HepG2 (cell line): Measurements from ENCODE around the gene ACSS2. TPM values are rescaled to one million over a fixed set of nuclear protein-coding genes. Genes with fewer than 3 reads are reported as not detected.
A peak's percentile ranks its signal among the peaks of the same experiment; 100 is the strongest.

Experiments
- ATAC-seq: fragments of 200-7000 bp; cut with Tn5 transposase; 3 replicates; pipeline ENCODE4 v1.9.1; 2020; ENCODE audit warnings: mild to moderate bottlenecking, moderate library complexity
- BruUV-seq: library from RNA; stranded (reverse); fragments of 400-500 nt; replicated peaks from 2 replicates; lab custom pipeline; 2021; lab: Mats Ljungman, UMichigan
- CTCF ChIA-PET: fragments of 300-600 bp; formaldehyde crosslinking; extraction: SDS; loops from one replicate; lab custom pipeline; 2021; ENCODE audit warnings: low total read pairs, inconsistent platforms, low intra/inter-chr PET ratio; lab: Yijun Ruan, JAX
- POLR2A ChIA-PET: fragments of 350-600 bp; sonication (Branson Sonifier 250); formaldehyde crosslinking; loops from one replicate; lab custom pipeline; 2020; ENCODE audit warnings: antibody characterized with exemption, inconsistent platforms; lab: Yijun Ruan, JAX
- DNase-seq: peaks from one replicate; pipeline ENCODE4 v3.0.0-alpha.2; 2015; ENCODE audit warnings: low spot score
- FAIRE-seq: peaks from 3 replicates; lab custom pipeline; 2011; peaks lifted over from hg19 to GRCh38; lab: Jason Lieb, UNC
- H2AFZ ChIP-seq: one replicate; pipeline ENCODE4 v1.6.1; 2011; ENCODE audit warnings: low read length, inconsistent platforms
- H3K27ac ChIP-seq: fragments of 300-600 bp; 3 replicates; pipeline ENCODE4 v1.8.0; 2011; ENCODE audit warnings: mixed run types, mild to moderate bottlenecking, mixed read lengths, low read length, inconsistent platforms; ENCODE audit not compliant: insufficient read depth; ENCODE audit errors: extremely low read length
- H3K27me3 ChIP-seq, 2 experiments: fragments of 200-600 bp in 1 of 2; 2 replicates in 1 of 2; 3 replicates in 1 of 2; pipeline versions ENCODE4 v1.6.0 to v1.8.0; 2011; ENCODE audit warnings: low read length in 2 of 2, mild to moderate bottlenecking in 2 of 2, moderate library complexity in 2 of 2, inconsistent platforms in 1 of 2; ENCODE audit not compliant: insufficient read depth in 2 of 2, control insufficient read depth in 1 of 2
- H3K36me3 ChIP-seq, 2 experiments: fragments of 200-600 bp in 1 of 2; replicated peaks in 1 of 2; 2 replicates in 1 of 2; 3 replicates in 1 of 2; pipeline versions ENCODE4 v1.5.1 to v1.8.0; 2011; ENCODE audit warnings: low read length in 2 of 2, inconsistent platforms in 1 of 2; ENCODE audit not compliant: insufficient read depth in 2 of 2, control insufficient read depth in 1 of 2
- H3K4me1 ChIP-seq: 2 replicates; pipeline ENCODE4 v1.5.1; 2012; ENCODE audit warnings: low read length, inconsistent platforms; ENCODE audit not compliant: insufficient read depth
- H3K4me2 ChIP-seq: 2 replicates; pipeline ENCODE4 v1.6.0; 2011; ENCODE audit warnings: low read depth, low read length, inconsistent platforms
- H3K4me3 ChIP-seq, 3 experiments: fragments of 200-600 bp in 1 of 3; sonication (generic), shearing (Covaris generic) in 1 of 3; replicated peaks in 1 of 3; 2 replicates each; pipeline ENCODE4 v1.5.1; 2011 to 2016; ENCODE audit warnings: low read length in 3 of 3, inconsistent platforms in 2 of 3, low read depth in 2 of 3, mild to moderate bottlenecking in 2 of 3, control low read depth in 1 of 3, mixed read lengths in 1 of 3; ENCODE audit not compliant: insufficient read depth in 1 of 3
- H3K79me2 ChIP-seq: one replicate; pipeline ENCODE4 v1.6.1; 2011; ENCODE audit warnings: low read length, inconsistent platforms; ENCODE audit not compliant: insufficient read depth
- H3K9ac ChIP-seq: 2 replicates; pipeline ENCODE4 v1.6.0; 2011; ENCODE audit warnings: mild to moderate bottlenecking, low read depth, low read length, inconsistent platforms; ENCODE audit not compliant: insufficient read depth
- H3K9me3 ChIP-seq: 2 replicates; pipeline ENCODE4 v1.5.1; 2012; ENCODE audit warnings: mild to moderate bottlenecking, low read length
- H4K20me1 ChIP-seq: 2 replicates; pipeline ENCODE4 v1.6.0; 2011; ENCODE audit warnings: inconsistent platforms, mild to moderate bottlenecking, low read length, moderate library complexity; ENCODE audit not compliant: insufficient read depth
- ATF5 ChIP-seq: sonication (generic); formaldehyde crosslinking; IDR thresholded peaks from 2 replicates; pipeline ENCODE4 v1.4.0; 2020; ENCODE audit warnings: mild to moderate bottlenecking, low read depth, missing genetic modification reagents
- HNF1B ChIP-seq: sonication (generic); formaldehyde crosslinking; IDR thresholded peaks from 2 replicates; pipeline ENCODE4 v1.5.1; 2020; ENCODE audit warnings: mild to moderate bottlenecking, moderate library complexity, missing genetic modification reagents
- KDM6A ChIP-seq: IDR thresholded peaks from 2 replicates; pipeline ENCODE4 v1.6.1; 2016; ENCODE audit warnings: low read depth
- NPAS2 ChIP-seq: sonication (generic); formaldehyde crosslinking; IDR thresholded peaks from 2 replicates; pipeline ENCODE4 v1.8.0; 2022; ENCODE audit warnings: mild to moderate bottlenecking, missing genetic modification reagents, borderline replicate concordance
- RFX5 ChIP-seq: IDR thresholded peaks from 2 replicates; pipeline ENCODE4 v1.6.1; 2011; ENCODE audit warnings: low read depth, low read length, improper control_type of control experiment
- ZNF253 ChIP-seq: sonication (generic); formaldehyde crosslinking; IDR thresholded peaks from 2 replicates; pipeline ENCODE4 v1.8.0; 2022; ENCODE audit warnings: mild to moderate bottlenecking, missing genetic modification reagents, borderline replicate concordance
- WGBS: methylation state at CpG from one replicate; pipeline ENCODE4 v1.1.6; 2017; ENCODE audit warnings: low lambda C conversion rate; 5-methylcytosine and 5-hydroxymethylcytosine counted together
- in situ Hi-C: cut with HindIII; loops from 2 replicates; pipeline ENCODE4 v1.10.0; 2017; ENCODE audit warnings: low pct_unique_long_range_greater_than_20kb; ENCODE audit not compliant: extremely low pct_ligation_motif_present
- intact Hi-C: fragments of 100-400 bp; cut with micrococcal nuclease; formaldehyde crosslinking; loops from one replicate; pipeline ENCODE4 v1.10.0; 2022; ENCODE audit not compliant: unreplicated experiment
- polyA plus RNA-seq, 8 experiments: library from polyadenylated mRNA; depleted of rRNA in 3 of 8; stranded (reverse) in 7 of 8; unstranded in 1 of 8; fragments of >200 nt; fragmentation: Illumina TruSeq in 4 of 8; extraction: Trizol in 4 of 8; gene quantifications; 2 replicates each; pipeline versions ENCODE4 v1.2.1 to v1.2.3, GENCODE V29; 2011 to 2016; ENCODE audit warnings: low read depth in 4 of 8, missing spikeins in 1 of 8, mixed read lengths in 1 of 8; ENCODE audit not compliant: insufficient read depth in 1 of 8
- total RNA-seq, 5 experiments: library from RNA; depleted of rRNA; stranded (reverse); fragments of >200 nt; fragmentation: Illumina TruSeq; extraction: Trizol; gene quantifications; 2 replicates each; pipeline ENCODE4 v1.2.3, GENCODE V29; 2016; ENCODE audit warnings: low read depth in 1 of 5
- TF ChIP-seq, protein P1 (sequence below): sonication (generic); formaldehyde crosslinking; IDR thresholded peaks from 2 replicates; pipeline ENCODE4 v1.4.0; 2020; ENCODE audit warnings: missing genetic modification reagents

Gene ACSS2
- total and polyA plus RNA-seq, 2 of the 13 experiments (the other 11 are each of a cell fraction or from before 2014, with no cell fraction given): 72.8 to 89.7 TPM

DNA sequence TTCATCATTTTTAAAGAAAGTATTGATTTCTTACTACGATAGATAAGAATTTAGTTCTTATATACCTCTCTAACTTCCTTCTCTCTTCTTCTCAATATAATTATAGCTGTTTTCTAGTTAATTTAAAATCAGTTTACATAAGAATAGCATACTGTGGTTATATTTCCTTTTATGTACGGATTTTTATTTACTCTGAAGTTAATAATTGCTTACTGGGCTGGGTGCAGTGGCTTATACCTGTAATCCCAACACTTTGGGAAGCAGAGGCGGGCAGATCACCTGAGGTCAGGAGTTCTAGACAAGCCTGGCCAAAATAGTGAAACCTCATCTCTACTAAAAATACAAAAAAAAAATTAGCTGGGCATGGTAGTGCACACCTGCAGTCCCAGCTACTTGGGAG lies 9.7 kb downstream of the ACSS2 start (continued):
- TF ChIP-seq HNF1B (CRISPR knock-in tag): 0 out of 2 replicates have a peak, but pooled peaks have one; percentile 36
- TF ChIP-seq, protein P1, sequence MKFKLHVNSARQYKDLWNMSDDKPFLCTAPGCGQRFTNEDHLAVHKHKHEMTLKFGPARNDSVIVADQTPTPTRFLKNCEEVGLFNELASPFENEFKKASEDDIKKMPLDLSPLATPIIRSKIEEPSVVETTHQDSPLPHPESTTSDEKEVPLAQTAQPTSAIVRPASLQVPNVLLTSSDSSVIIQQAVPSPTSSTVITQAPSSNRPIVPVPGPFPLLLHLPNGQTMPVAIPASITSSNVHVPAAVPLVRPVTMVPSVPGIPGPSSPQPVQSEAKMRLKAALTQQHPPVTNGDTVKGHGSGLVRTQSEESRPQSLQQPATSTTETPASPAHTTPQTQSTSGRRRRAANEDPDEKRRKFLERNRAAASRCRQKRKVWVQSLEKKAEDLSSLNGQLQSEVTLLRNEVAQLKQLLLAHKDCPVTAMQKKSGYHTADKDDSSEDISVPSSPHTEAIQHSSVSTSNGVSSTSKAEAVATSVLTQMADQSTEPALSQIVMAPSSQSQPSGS (CRISPR knock-in tag): no peak
- TF ChIP-seq, all 625 proteins: peak for 10

DNA sequence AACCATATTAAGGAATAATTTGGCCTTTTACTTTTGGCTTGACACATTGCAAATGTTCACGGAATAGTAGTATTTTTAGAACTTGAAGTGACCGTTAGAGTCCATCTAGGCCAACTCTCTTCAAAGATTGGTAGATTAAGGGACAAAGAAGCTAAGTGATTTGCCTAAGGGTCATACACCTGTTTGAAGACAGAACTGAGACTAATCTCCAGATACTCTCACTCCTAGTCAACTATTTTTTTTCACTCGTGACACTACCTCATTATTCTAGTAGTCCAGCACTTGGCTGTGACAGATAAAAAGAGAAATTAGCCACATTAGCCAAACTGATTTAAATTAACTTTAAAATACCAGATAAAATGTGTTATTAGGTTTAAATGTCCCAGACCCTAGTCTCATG lies 10.6 kb downstream of the ACSS2 start:
- H3K36me3 ChIP-seq: peaks cover 3 to 35% of the 10 kb centered on the region in 2 experiments; a peak in 4 of 5 replicates
- CTCF ChIA-PET: no interaction called here
- POLR2A ChIA-PET: interaction anchor here (3.6 kb wide), 1 partner anchor 11 kb away, joined by 19 read pairs; the partner anchor contains the start of gene ACSS2
- TF ChIP-seq KDM6A (CRISPR knock-in tag) (no peak), ZNF253 (CRISPR knock-in tag) (no peak), NPAS2 (CRISPR knock-in tag) (no peak), RFX5 (no peak), ATF5 (CRISPR knock-in tag) (0 out of 2 replicates have a peak, but pooled peaks have one; percentile 26)
- no peak for FAIRE-seq
- no peak for DNase-seq
- H4K20me1 ChIP-seq: peaks cover 4% of the 10 kb centered on the region; the same call in 1 of the 2 replicates
- 83% methylated on average over 3 of the region's 3 CpGs for WGBS
- H3K9me3 ChIP-seq: no peaks in the 10 kb centered on the region
- H2AFZ ChIP-seq: no peak overlapping the region
- H3K4me2 ChIP-seq: no peak overlapping the region
- peaks cover 5% of the 10 kb centered on the region for H3K79me2 ChIP-seq
- H3K4me1 ChIP-seq: peaks cover 16% of the 10 kb centered on the region
- no peaks in the 10 kb centered on the region for H3K27me3 ChIP-seq
- H3K9ac ChIP-seq: no peak overlapping the region
- no TSS peak for BruUV-seq
- H3K4me3 ChIP-seq: no peak overlapping the region
- in situ Hi-C loops: no loop called here
- ATAC-seq: no peak
- intact Hi-C loops: no loop called here
- H3K27ac ChIP-seq: no peak overlapping the region
